HUES6 (cell line): Measurements from ENCODE around the gene CPZ.

ENCODE experiments used
- H3K27ac ChIP-seq: 2 replicates; pipeline ENCODE4 v1.7.0; 2013; ENCODE audit warnings: low read depth, mild to moderate bottlenecking, low read length, inconsistent platforms
- H3K27me3 ChIP-seq: 2 replicates; pipeline ENCODE4 v1.6.1; 2013; ENCODE audit warnings: low read length; ENCODE audit not compliant: control insufficient read depth, insufficient read depth
- H3K36me3 ChIP-seq: 2 replicates; pipeline ENCODE4 v1.6.1; 2013; ENCODE audit warnings: low read length; ENCODE audit not compliant: control insufficient read depth, insufficient read depth
- H3K4me1 ChIP-seq: 2 replicates; pipeline ENCODE4 v1.6.1; 2013; ENCODE audit warnings: low read length; ENCODE audit not compliant: control insufficient read depth, insufficient read depth
- H3K4me3 ChIP-seq: 2 replicates; pipeline ENCODE4 v1.5.1; 2013; ENCODE audit warnings: low read depth, low read length
- H3K9ac ChIP-seq: one replicate; pipeline ENCODE4 v1.6.1; 2013; ENCODE audit warnings: mild to moderate bottlenecking, low read length
- H3K9me3 ChIP-seq: 2 replicates; pipeline ENCODE4 v1.6.1; 2013; ENCODE audit warnings: low read depth, low read length; ENCODE audit not compliant: control insufficient read depth, insufficient read depth

Gene CPZ

DNA sequence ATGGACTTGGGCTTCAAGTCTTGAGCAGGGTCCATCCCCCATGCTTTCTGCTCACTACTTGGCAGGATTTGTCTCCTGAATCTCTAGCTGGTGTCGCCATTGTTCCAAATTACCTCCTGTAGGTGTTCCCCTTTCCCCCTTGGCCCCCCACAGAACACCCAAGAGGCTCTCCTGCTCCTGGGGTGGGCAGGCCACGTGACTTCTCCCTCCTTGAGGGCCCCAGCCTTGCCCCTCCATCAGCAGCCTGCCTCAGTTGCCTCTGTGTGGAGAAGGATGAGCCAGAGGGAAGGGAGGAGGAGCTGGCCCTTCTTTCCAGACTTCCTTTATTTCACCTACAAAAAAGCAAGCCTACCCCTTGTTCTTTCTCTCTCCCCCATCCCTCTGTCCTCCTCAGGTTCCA, 10.5 kb upstream of the CPZ start:
- no peaks in the 10 kb centered on the region for H3K36me3 ChIP-seq

DNA sequence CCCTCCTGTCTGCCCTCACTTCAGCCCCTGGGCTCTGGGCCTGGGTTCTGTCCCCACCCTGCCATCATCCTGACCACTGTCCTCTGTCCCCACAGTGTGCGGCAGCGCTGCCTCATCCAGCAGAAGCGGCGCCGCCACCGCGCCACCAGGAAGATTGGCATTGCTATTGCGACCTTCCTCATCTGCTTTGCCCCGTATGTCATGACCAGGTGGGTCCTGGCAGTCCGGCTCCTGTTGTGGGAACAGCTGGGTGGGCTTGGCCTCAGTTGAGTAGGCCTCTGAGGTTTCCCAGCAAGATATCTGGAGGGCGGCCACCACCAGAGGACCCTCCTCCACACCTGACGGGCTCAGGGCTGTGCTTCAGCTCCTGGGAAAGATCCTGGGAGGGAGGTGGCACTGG, 10.1 kb upstream of the CPZ start:
- Histone ChIP-seq H3K36me3 (no peaks in the 10 kb centered on the region), H3K27me3 (peaks cover 94% of the 10 kb centered on the region), H3K9ac (no peak overlapping the region), H3K4me3 (no peak overlapping the region), H3K9me3 (no peaks in the 10 kb centered on the region), H3K27ac (no peak overlapping the region), H3K4me1 (peaks cover 24% of the 10 kb centered on the region)

More for the DNA sequence above, 10.5 kb upstream of the CPZ start:
- Histone ChIP-seq H3K9me3 (no peaks in the 10 kb centered on the region), H3K9ac (no peak overlapping the region), H3K4me3 (no peak overlapping the region), H3K27me3 (peaks cover 95% of the 10 kb centered on the region), H3K4me1 (peaks cover 24% of the 10 kb centered on the region), H3K27ac (no peak overlapping the region)

DNA sequence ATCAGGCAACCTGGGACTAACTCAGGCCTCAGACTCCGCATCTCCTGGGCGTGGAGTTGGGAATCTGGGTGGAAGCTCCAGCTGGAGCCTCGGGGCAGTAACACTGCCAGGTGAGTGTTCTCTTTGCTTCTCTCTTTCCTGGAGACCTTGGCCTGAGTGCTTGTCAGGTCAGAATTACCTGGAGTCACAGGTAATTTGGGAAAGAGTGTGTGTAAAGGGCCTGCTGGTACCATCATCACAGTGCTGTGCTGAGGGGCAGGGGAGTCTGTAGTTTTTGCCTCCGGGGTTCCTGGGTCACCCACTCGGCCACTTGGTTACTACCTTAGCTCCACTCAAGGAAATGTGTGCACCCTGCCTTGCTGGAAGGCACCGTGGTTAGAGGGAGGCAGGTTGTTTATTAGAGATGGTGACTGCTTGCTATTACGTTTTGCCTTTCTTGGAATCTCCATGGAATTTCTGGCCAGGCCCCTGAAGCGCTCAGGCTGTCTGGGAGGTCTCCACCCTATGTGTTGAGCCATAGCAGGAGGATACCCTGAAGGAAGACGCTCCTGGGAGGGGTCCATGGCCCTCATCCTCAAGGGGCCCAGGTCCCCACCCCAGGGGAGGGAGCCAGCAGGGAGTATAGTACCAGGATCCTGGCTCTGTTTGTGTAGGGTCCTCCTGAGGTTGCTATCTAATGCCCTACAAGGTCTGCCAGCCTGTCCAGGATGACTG, 9.5 kb upstream of the CPZ start:
- peaks cover 94% of the 10 kb centered on the region for H3K27me3 ChIP-seq
- peaks cover 20% of the 10 kb centered on the region for H3K4me1 ChIP-seq
- H3K9ac ChIP-seq, result no peak overlapping the region
- no peaks in the 10 kb centered on the region for H3K9me3 ChIP-seq
- no peak overlapping the region for H3K4me3 ChIP-seq
- H3K27ac ChIP-seq, result no peak overlapping the region
- H3K36me3 ChIP-seq, result no peaks in the 10 kb centered on the region

DNA sequence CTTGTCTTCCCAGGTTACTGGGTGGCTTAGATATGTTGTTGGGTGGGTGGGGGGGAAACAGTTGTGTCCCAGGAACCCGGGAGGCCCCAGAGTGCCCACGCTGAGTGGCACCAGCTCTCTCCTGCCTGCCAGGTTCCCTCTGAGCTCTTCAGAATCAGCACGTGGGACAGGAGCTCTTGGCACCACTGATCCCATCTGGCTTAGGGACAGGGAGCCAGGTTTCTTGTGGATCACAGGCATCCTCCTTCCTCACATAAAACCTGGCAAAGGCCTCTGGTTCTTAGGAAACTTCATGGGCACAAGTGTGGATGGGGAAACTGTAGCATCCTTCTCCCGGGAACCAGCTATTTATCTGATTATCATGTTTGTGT, 8.9 kb upstream of the CPZ start:
- peaks cover 20% of the 10 kb centered on the region for H3K4me1 ChIP-seq
- no peak overlapping the region for H3K4me3 ChIP-seq
- H3K9me3 ChIP-seq, result no peaks in the 10 kb centered on the region
- H3K9ac ChIP-seq, result no peak overlapping the region
- H3K27ac ChIP-seq, result no peak overlapping the region
- no peaks in the 10 kb centered on the region for H3K36me3 ChIP-seq
- peaks cover 93% of the 10 kb centered on the region for H3K27me3 ChIP-seq

DNA sequence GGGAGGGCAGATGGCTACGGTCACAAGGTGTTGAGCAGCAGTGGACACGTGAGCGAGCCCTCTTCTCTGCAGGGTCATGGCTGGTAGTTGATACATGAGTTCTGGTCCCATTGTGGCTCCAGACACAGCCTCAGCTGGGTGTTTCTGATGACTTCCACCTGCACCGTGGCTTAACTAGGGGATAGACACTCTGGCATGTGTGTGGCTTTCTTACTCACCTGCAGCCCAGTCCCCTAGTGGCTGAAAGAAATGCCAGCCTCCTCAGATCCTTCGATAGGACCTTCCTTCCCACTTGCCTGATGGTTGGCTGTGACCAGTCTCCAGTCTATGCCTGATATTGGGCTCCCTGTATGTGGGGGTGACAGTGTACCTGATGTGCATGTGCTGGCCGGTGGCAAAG, 7.4 kb upstream of the CPZ start:
- H3K4me1 ChIP-seq, result peaks cover 12% of the 10 kb centered on the region
- peaks cover 85% of the 10 kb centered on the region for H3K27me3 ChIP-seq
- no peak overlapping the region for H3K27ac ChIP-seq
- no peak overlapping the region for H3K9ac ChIP-seq
- no peaks in the 10 kb centered on the region for H3K9me3 ChIP-seq
- H3K4me3 ChIP-seq, result no peak overlapping the region
- no peaks in the 10 kb centered on the region for H3K36me3 ChIP-seq

DNA sequence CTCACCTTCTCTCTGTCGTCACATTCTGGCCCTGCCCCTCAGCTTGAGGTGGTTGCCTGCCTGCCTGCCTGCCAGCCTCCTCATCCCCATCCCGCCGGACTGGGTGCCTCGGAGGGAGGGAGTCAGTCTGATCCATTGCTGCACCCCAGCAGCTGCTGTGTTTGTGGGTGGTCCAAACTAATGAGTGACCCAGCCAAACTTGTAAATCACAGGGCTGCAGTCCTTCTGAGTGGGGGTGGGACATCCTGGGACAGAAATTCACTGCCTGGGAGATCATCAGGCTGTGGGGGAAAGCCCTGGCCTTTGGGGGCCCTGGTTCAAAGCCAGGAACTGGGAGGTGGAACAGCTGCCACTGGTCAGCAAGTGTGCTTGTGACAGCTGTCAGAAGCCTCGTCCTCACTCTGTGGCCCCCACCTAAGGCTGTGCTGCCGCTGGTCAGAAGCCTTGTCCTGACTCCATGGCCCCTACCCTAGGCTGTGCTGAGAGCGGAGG, 6.8 kb upstream of the CPZ start:
- Histone ChIP-seq H3K36me3 (no peaks in the 10 kb centered on the region), H3K4me3 (no peak overlapping the region), H3K27me3 (peaks cover 89% of the 10 kb centered on the region), H3K9ac (no peak overlapping the region), H3K27ac (no peak overlapping the region), H3K4me1 (peaks cover 16% of the 10 kb centered on the region), H3K9me3 (no peaks in the 10 kb centered on the region)

DNA sequence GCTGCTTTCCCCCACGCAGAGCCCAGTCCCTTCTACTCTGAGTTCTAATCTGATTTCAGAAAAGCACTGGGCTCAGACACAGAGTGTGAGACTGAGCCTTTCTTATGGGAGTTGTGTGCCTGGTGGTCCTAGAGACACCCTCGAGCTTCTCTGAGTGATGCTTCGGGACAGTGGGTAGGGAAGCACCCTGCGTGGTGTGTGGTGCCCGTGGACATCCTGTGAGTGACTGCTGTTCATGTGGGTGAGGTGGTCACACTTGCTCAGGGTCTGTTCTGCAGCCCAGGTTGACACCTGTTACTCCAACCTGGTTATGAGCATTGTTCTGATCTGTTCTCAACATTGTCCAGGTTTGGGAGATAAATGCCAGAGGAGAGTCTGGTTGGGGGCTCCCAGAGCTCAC, 6.3 kb upstream of the CPZ start:
- H3K9me3 ChIP-seq, result no peaks in the 10 kb centered on the region
- H3K4me1 ChIP-seq, result peaks cover 11% of the 10 kb centered on the region
- peaks cover 89% of the 10 kb centered on the region for H3K27me3 ChIP-seq
- H3K4me3 ChIP-seq, result no peak overlapping the region
- no peaks in the 10 kb centered on the region for H3K36me3 ChIP-seq
- no peak overlapping the region for H3K9ac ChIP-seq
- H3K27ac ChIP-seq, result no peak overlapping the region

DNA sequence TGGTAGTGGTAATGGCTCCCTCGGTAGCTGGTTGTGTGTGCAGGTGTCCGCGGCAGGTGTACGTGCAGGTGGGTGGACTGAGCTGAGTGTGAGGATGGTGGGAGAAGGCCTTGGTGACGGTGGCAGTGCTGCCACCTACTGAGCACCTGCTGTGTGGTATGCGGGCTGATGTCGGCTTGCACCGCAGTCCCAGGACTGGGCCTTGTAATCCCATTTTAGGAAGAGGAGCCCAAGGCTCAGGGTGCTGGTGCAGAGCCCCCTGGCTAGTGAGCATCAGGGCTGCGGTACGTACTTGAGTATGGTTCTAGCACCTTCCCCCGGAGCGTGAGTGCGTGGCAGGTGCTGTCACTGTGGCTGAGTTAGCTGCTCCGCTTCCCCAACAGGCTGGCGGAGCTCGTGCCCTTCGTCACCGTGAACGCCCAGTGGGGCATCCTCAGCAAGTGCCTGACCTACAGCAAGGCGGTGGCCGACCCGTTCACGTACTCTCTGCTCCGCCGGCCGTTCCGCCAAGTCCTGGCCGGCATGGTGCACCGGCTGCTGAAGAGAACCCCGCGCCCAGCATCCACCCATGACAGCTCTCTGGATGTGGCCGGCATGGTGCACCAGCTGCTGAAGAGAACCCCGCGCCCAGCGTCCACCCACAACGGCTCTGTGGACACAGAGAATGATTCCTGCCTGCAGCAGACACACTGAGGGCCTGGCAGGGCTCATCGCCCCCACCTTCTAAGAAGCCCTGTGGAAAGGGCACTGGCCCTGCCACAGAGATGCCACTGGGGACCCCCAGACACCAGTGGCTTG, 5.7 kb upstream of the CPZ start:
- no peaks in the 10 kb centered on the region for H3K9me3 ChIP-seq
- no peak overlapping the region for H3K4me3 ChIP-seq
- H3K27ac ChIP-seq, result no peak overlapping the region
- H3K4me1 ChIP-seq, result peaks cover 11% of the 10 kb centered on the region; the same call in 1 of the 2 replicates
- H3K9ac ChIP-seq, result no peak overlapping the region
- H3K27me3 ChIP-seq, result peaks cover 89% of the 10 kb centered on the region
- H3K36me3 ChIP-seq, result no peaks in the 10 kb centered on the region

DNA sequence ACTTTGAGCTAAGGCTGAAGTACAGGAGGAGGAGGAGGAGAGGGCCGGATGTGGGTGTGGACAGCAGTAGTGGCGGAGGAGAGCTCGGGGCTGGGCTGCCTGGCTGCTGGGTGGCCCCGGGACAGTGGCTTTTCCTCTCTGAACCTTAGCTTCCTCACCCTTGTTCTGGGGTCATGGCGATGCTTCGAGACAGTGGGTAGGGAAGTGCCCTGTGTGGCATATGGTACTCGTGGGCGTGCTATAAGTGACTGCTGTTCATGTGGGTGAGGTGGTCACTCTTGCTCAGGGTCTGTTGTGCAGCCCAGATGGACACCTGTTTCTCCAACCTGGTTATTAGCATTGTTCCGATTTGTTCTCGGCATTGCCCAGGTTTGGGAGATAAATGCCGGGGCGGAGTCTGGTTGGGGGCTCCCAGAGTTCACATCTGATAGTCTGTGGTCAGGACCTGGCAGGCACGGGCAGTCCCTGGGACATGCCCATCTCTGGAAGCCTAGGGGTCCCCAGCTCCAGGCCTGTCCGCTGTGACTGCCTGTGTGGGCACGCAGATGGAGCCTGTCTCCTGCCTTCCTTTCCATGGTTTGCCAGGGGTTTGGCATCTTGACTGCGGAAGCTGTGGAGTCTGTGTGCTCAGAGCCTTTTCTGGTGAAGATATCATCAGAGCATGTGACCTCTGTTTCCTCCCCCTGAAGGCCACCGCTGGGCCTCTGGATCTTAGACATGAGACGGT, 4.9 kb upstream of the CPZ start:
- no peaks in the 10 kb centered on the region for H3K9me3 ChIP-seq
- peaks cover 88% of the 10 kb centered on the region for H3K27me3 ChIP-seq
- H3K4me3 ChIP-seq, result no peak overlapping the region

DNA sequence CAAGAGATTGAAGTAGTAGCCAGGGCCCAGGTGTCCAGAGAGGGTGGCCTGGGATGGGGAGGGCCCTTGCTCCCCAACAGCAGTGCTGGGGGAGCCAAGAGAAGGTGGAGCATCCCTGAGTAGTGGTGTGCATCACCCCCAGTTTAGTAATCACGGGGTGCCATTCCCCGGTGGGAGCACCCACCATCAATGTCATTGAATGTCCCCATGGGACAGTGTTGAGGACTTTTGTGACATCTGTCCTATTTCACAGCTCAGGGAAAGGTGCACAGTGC, 4.4 kb upstream of the CPZ start:
- H3K27ac ChIP-seq, result no peak overlapping the region
- no peaks in the 10 kb centered on the region for H3K36me3 ChIP-seq
- H3K9me3 ChIP-seq, result no peaks in the 10 kb centered on the region
- peaks cover 21% of the 10 kb centered on the region for H3K4me1 ChIP-seq
- H3K4me3 ChIP-seq, result no peak overlapping the region
- no peak overlapping the region for H3K9ac ChIP-seq
- peaks cover 88% of the 10 kb centered on the region for H3K27me3 ChIP-seq

More for the DNA sequence above, 4.9 kb upstream of the CPZ start:
- no peaks in the 10 kb centered on the region for H3K36me3 ChIP-seq
- no peak overlapping the region for H3K9ac ChIP-seq
- no peak overlapping the region for H3K27ac ChIP-seq
- H3K4me1 ChIP-seq, result peaks cover 17% of the 10 kb centered on the region

DNA sequence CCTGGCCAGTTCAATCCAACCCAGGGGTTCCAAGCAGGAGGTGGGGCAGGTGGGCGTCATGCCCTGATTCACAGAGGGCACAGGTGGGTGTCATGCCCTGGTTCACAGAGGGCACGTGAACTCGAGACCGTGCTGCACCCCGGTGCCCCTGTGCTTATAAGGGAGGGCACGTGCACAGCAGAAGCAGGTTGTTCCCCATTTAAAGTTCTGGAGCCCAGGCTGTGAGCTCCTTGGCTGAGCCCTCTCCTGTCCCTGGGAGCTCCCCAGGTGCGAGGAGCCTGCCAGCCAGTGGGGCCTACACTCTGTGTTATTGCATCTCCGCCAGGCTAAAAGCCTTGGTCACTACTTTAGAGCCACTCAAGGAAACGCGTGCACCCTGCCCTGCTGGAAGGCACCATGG, 3.2 kb upstream of the CPZ start:
- no peak overlapping the region for H3K4me3 ChIP-seq
- H3K4me1 ChIP-seq, result peaks cover 30% of the 10 kb centered on the region
- H3K36me3 ChIP-seq, result no peaks in the 10 kb centered on the region
- no peak overlapping the region for H3K9ac ChIP-seq
- H3K9me3 ChIP-seq, result no peaks in the 10 kb centered on the region
- peaks cover 89% of the 10 kb centered on the region for H3K27me3 ChIP-seq
- H3K27ac ChIP-seq, result no peak overlapping the region
